WTC11 (cell line): Measurements from ENCODE around the gene NDUFS2.

Experiments used
- CBFB ChIP-seq: sonication (generic); formaldehyde crosslinking; IDR thresholded peaks from 2 replicates; pipeline ENCODE4 v1.8.1; 2022; ENCODE audit warnings: mild to moderate bottlenecking, low read depth, missing genetic modification reagents
- ELF4 ChIP-seq: sonication (generic); formaldehyde crosslinking; IDR thresholded peaks from 2 replicates; pipeline ENCODE4 v1.8.1; 2022; ENCODE audit warnings: low read depth, mild to moderate bottlenecking, moderate library complexity, missing genetic modification reagents
- NFYB ChIP-seq: sonication (generic); formaldehyde crosslinking; conservative IDR thresholded peaks from 2 replicates; pipeline ENCODE4 v1.8.0; 2022; ENCODE audit warnings: low read depth, missing genetic modification reagents
- NR1H2 ChIP-seq: sonication (generic); formaldehyde crosslinking; IDR thresholded peaks from 2 replicates; pipeline ENCODE4 v1.9.0; 2021; ENCODE audit warnings: mild to moderate bottlenecking, moderate library complexity, missing genetic modification reagents
- RELA ChIP-seq: sonication (generic); formaldehyde crosslinking; IDR thresholded peaks from 2 replicates; pipeline ENCODE4 v1.8.1; 2022; ENCODE audit warnings: missing genetic modification reagents, mild to moderate bottlenecking, borderline replicate concordance
- ZNF121 ChIP-seq: sonication (generic); formaldehyde crosslinking; IDR thresholded peaks from 2 replicates; pipeline ENCODE4 v1.8.0; 2023; ENCODE audit warnings: missing genetic modification reagents
- TF ChIP-seq, protein P1 (sequence below): fragments of 200-600 bp; IDR thresholded peaks from 2 replicates; pipeline ENCODE4 v1.8.0; 2022; ENCODE audit warnings: antibody characterized with exemption
- TF ChIP-seq, protein P2 (sequence below): sonication (generic); formaldehyde crosslinking; IDR thresholded peaks from 2 replicates; pipeline ENCODE4 v1.8.1; 2022; ENCODE audit warnings: mild to moderate bottlenecking, moderate library complexity, missing genetic modification reagents
- TF ChIP-seq, protein P3 (sequence below): sonication (generic); formaldehyde crosslinking; conservative IDR thresholded peaks from 2 replicates; pipeline ENCODE4 v1.8.1; 2022; ENCODE audit warnings: mild to moderate bottlenecking, missing genetic modification reagents
- TF ChIP-seq, protein P4 (sequence below): sonication (generic); formaldehyde crosslinking; IDR thresholded peaks from 2 replicates; pipeline ENCODE4 v1.8.1; 2023; ENCODE audit warnings: mild to moderate bottlenecking, missing genetic modification reagents

DNA sequence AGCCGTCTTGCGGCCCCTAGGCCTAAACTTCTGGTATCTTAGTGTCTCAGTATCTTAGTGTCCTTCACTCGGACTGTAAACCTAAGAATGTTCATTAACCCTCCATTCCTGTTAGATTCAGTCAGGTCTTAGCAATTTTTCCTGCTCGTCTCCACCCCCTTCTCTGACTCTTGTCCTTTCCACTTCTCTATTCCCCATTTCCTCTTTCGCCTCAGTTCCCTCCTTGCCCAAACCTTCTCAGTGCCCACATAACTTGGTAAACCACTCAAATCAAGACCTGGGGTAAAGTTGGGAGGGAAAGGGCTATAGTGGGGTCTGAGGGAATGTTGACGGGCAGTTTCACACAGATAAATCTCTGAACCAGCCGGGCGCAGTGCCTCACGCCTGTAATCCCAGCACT, 12.2 kb downstream of the NDUFS2 start:
- TF ChIP-seq CBFB (CRISPR knock-in tag), result no peak
- TF ChIP-seq, protein P1, sequence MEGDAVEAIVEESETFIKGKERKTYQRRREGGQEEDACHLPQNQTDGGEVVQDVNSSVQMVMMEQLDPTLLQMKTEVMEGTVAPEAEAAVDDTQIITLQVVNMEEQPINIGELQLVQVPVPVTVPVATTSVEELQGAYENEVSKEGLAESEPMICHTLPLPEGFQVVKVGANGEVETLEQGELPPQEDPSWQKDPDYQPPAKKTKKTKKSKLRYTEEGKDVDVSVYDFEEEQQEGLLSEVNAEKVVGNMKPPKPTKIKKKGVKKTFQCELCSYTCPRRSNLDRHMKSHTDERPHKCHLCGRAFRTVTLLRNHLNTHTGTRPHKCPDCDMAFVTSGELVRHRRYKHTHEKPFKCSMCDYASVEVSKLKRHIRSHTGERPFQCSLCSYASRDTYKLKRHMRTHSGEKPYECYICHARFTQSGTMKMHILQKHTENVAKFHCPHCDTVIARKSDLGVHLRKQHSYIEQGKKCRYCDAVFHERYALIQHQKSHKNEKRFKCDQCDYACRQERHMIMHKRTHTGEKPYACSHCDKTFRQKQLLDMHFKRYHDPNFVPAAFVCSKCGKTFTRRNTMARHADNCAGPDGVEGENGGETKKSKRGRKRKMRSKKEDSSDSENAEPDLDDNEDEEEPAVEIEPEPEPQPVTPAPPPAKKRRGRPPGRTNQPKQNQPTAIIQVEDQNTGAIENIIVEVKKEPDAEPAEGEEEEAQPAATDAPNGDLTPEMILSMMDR, result no peak
- TF ChIP-seq, protein P2, sequence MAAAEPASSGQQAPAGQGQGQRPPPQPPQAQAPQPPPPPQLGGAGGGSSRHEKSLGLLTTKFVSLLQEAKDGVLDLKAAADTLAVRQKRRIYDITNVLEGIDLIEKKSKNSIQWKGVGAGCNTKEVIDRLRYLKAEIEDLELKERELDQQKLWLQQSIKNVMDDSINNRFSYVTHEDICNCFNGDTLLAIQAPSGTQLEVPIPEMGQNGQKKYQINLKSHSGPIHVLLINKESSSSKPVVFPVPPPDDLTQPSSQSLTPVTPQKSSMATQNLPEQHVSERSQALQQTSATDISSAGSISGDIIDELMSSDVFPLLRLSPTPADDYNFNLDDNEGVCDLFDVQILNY (CRISPR knock-in tag), result no peak
- TF ChIP-seq ZNF121 (CRISPR knock-in tag), result no peak
- TF ChIP-seq, protein P3, sequence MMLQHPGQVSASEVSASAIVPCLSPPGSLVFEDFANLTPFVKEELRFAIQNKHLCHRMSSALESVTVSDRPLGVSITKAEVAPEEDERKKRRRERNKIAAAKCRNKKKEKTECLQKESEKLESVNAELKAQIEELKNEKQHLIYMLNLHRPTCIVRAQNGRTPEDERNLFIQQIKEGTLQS (CRISPR knock-in tag), result no peak
- no peak for TF ChIP-seq RELA
- TF ChIP-seq ELF4 (CRISPR knock-in tag), result no peak
- no peak for TF ChIP-seq NFYB (CRISPR knock-in tag)
- TF ChIP-seq NR1H2, result no peak
- TF ChIP-seq, protein P4, sequence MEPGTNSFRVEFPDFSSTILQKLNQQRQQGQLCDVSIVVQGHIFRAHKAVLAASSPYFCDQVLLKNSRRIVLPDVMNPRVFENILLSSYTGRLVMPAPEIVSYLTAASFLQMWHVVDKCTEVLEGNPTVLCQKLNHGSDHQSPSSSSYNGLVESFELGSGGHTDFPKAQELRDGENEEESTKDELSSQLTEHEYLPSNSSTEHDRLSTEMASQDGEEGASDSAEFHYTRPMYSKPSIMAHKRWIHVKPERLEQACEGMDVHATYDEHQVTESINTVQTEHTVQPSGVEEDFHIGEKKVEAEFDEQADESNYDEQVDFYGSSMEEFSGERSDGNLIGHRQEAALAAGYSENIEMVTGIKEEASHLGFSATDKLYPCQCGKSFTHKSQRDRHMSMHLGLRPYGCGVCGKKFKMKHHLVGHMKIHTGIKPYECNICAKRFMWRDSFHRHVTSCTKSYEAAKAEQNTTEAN (CRISPR knock-in tag), result no peak
